Coronary artery (tissue), 2 donors: ENCODE data around the gene RNU6-1.

Experiments
- DNase-seq: peaks from one replicate; pipeline ENCODE4 v3.0.0-alpha.2; 2017; ENCODE audit warnings: low spot score
- H3K27ac ChIP-seq, 2 donors: fragments of 200-600 bp; sonication (generic); one replicate each; pipeline ENCODE4 v1.5.1; 2016 to 2019
- H3K4me3 ChIP-seq: fragments of 200-600 bp; sonication (generic); 2 replicates; pipeline ENCODE4 v1.5.1; 2016; ENCODE audit warnings: mild to moderate bottlenecking, moderate library complexity
- TF ChIP-seq, protein P1 (sequence below): fragments of 200-600 bp; sonication (generic); IDR thresholded peaks from one replicate; pipeline ENCODE4 v1.5.1; 2019; ENCODE audit warnings: antibody characterized with exemption

RNU6-1 gene

DNA sequence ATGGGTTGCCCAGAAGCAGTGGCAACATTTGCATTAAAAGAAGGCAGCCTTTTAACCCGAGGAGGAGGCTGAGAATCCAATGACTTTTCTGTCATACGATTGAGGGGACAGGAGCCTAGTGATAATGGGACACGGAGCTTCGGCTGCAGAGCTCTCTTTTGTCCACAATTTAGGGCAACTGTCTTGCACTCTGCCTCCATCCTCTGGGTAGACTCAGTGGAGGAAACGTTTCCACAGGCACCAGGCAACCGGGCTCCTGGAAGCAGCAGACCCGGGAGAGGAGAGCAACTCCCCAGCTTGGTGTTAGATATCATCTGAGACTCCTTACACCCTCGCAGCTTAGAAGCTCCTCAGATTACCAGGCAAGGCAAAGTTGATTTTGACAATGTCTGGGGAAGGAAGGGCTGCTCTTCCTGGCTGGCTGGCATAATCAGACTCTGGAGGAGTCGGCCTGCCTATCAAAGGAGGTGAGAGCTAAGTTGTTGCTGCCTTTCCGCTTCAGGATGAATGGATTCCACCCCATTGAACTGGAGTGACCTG, 43.5 kb upstream of the RNU6-1 start:
- TF ChIP-seq, protein P1, sequence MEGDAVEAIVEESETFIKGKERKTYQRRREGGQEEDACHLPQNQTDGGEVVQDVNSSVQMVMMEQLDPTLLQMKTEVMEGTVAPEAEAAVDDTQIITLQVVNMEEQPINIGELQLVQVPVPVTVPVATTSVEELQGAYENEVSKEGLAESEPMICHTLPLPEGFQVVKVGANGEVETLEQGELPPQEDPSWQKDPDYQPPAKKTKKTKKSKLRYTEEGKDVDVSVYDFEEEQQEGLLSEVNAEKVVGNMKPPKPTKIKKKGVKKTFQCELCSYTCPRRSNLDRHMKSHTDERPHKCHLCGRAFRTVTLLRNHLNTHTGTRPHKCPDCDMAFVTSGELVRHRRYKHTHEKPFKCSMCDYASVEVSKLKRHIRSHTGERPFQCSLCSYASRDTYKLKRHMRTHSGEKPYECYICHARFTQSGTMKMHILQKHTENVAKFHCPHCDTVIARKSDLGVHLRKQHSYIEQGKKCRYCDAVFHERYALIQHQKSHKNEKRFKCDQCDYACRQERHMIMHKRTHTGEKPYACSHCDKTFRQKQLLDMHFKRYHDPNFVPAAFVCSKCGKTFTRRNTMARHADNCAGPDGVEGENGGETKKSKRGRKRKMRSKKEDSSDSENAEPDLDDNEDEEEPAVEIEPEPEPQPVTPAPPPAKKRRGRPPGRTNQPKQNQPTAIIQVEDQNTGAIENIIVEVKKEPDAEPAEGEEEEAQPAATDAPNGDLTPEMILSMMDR = no peak
- Histone ChIP-seq H3K27ac (peak overlapping the region; percentile 76 to 89), H3K4me3 (no peak overlapping the region)
- no peak for DNase-seq

DNA sequence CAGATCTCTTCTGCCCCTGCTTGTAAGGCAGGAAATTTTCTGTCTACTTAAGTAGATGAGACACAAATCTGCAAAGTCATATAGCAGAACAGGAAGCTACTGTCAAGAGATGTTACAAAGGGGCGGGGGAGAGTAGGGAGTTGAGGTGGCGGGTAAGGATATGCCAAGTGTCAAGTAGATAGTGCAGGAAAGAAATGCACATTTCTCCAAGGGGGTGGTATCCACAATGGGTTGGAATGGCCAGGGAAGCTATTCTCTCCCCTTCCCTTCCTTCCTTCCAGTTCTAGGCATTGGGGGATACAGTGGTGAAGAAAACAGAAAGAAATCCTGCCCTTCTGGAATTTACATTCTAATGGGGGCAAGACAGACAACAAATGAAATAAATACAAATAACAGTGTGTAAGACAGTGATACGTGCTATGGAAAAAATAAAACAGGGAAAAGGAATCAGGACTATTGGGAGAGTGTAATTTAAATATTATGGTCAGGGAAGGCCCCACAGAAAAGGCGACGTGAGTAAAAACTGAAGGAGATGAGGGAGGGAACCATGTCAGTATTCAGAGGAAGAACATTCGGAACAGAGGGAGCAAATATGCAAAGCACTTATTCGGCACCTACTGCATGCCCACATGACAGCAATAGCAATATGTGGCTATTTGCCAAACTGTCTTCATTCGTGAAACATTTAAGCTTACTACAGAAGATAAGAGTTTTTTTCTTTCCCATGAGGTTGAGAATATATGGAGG, 42.8 kb upstream of the RNU6-1 start:
- TF ChIP-seq, protein P1 = no peak
- DNase-seq = no peak
- Histone ChIP-seq H3K27ac (peak overlapping the region in 1 of 2 donors; percentile 89), H3K4me3 (no peak overlapping the region)

DNA sequence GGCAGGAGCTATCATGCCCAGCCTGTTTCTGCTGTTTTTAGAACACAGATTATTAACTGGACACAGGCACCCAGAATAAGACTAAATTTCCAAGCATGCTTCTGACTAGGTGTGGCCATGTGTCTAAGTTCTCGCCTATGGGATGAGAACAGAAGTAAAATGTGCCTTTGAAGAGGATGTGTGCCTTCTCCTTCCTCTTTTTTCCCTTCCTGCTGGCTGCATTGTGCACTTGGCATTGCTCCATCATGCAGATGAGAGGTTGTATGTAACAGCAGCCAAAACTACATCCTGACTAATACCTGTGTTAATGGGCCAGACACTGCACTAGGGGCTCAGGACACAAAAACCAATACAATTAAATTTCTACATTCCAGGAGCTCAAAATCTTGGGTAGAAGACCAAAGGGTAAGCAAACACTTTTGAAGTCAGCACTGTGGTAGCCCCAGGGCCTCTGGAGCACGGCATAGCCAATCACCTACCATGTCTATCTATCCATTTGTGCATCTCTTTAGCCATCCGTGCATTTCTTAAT, 40.9 kb upstream of the RNU6-1 start:
- no peak overlapping the region for H3K27ac ChIP-seq
- H3K4me3 ChIP-seq = no peak overlapping the region
- TF ChIP-seq, protein P1 = no peak
- no peak for DNase-seq

DNA sequence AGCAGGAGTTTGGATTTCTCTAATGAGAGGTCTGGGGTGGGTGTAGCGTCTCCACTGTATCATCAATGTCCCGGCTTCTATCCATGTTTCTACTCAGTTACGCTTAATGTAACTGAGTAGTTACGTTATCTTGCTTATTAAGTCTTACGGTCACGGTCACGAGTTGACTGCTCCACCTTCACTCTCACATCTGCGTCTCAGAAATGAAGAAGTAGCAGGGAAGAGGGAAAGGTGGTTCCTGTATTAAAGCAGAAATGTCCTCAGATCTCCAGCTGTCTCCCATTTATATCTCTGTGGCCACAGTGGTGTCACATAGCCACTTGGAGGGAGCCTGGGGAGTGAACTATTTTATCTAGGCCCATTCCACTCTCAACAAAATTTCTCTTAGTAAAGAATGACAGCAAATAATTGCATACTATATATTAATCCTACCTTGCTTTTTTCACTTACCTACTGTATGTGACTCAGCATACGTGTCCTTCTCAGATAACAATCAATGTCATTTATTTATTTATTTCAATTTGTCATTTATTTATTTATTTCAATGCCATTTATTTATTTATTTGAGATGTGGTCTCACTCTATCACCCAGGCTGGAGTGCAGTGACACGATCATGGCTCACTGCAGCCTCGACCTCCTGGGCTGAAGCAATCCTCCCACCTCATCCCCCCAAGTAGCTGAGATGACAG, 39.7 kb upstream of the RNU6-1 start:
- Histone ChIP-seq H3K27ac (no peak overlapping the region), H3K4me3 (no peak overlapping the region)
- no peak for DNase-seq
- TF ChIP-seq, protein P1 = no peak

DNA sequence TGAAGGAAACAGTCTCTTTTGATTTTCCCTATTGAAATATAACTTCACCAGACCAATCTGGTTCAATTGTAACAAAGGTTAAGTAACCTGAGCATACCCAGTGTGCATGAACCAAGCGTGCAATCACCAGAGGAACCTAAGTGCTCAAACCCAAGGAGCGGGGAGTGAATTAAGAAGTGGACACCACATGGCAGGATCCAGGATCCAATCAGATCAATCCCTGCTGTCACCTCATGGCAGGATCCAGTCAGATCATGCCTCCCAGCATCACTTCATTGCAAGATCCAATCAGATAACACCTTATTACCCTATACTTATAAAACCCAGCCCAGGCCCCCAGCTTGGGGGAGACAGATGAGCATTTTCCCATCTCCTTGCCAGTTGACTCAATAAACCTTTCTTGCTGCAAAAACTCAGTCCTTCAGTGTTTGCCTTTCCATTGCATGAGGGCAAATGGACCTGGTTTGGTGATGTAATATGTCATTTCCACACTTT, 38.9 kb upstream of the RNU6-1 start:
- H3K4me3 ChIP-seq = no peak overlapping the region

DNA sequence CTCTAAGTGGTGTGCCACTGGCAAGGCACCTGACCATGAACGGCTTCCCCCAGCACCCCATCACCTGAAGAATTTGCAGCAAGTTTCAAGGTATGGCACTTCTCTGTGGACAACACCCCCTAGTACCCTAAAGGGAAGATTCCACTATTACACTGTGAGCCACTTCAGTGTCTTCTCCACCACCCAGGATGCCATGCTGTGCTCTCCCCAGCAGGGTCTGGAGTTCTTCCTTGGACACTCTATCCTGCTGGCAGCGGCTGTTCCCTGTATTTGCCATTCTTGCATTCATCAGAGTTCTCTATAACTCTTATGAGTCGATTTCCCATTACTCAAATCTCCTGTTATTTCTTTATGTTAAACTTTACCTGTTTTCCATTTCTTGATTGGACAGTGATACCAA, 33.9 kb upstream of the RNU6-1 start:
- no peak for DNase-seq
- TF ChIP-seq, protein P1 = no peak
- Histone ChIP-seq H3K4me3 (no peak overlapping the region), H3K27ac (no peak overlapping the region)

More for the DNA sequence above, 38.9 kb upstream of the RNU6-1 start:
- H3K27ac ChIP-seq = no peak overlapping the region
- no peak for DNase-seq
- TF ChIP-seq, protein P1 = no peak
